ENCODE measurements around the gene SV2C.

- TF ChIP-seq, protein P1, sequence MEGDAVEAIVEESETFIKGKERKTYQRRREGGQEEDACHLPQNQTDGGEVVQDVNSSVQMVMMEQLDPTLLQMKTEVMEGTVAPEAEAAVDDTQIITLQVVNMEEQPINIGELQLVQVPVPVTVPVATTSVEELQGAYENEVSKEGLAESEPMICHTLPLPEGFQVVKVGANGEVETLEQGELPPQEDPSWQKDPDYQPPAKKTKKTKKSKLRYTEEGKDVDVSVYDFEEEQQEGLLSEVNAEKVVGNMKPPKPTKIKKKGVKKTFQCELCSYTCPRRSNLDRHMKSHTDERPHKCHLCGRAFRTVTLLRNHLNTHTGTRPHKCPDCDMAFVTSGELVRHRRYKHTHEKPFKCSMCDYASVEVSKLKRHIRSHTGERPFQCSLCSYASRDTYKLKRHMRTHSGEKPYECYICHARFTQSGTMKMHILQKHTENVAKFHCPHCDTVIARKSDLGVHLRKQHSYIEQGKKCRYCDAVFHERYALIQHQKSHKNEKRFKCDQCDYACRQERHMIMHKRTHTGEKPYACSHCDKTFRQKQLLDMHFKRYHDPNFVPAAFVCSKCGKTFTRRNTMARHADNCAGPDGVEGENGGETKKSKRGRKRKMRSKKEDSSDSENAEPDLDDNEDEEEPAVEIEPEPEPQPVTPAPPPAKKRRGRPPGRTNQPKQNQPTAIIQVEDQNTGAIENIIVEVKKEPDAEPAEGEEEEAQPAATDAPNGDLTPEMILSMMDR (conservative IDR thresholded peaks at IDR 0.05), result no peak
- no peak for TF ChIP-seq ZFX (IDR thresholded peaks at IDR 0.05)
Measured at GRCh38 chr5:76277736-76278135, 194.6 kb downstream of the SV2C start.
